ENCODE measurements around the gene ZNRF3. TPM values are rescaled to one million over a fixed set of nuclear protein-coding genes. Genes with fewer than 3 reads are reported as not detected.

Gene ZNRF3
- total and polyA plus RNA-seq, 2 experiments from 2014 or later = 11.1 to 32.2 TPM

DNA sequence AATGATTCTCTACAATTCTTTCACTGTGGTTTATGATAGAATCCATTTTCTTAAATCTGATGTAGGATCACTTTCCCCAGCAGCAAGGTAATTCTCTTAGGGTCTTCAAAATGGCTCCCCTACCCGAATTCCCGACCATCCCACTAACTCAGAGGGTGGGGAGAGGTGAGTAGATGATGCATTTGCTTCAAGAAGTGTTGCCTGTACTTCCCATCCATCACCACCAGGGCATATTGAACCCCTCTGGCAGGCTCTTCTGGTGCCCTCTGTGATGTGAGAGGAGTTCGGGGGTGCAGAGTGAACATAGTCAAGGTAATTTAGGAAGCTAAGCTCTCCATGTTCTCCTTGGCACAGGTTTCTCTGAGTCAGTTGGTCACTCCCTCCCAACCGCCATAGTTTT, 52.3 kb downstream of the ZNRF3 start:
- peaks cover 92% of the 10 kb centered on the region for H3K79me2 ChIP-seq (replicated peaks; ENCODE audit: insufficient read depth)
- peaks cover 37% of the 10 kb centered on the region for H3K4me1 ChIP-seq (ENCODE audit: insufficient read depth)

DNA sequence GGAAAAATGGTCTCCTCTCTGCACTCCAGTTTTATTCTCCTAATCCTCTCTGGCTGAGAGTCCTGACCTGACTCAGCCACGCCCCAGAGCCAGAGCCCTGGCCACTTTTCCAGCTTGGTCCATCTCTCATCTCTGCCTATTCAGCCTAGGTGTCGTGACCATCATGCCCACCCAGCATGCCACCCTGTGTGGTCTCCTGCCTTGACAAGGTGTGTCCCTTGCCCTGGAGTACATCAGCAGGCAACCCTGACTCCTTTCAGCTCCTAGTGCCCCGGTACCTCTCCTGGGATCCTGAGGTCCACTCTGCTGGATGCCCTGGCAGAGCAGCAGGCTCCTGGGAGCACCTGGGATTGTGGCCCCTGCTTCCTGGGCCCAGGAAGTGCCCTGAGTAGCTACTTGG, 52.8 kb downstream of the ZNRF3 start:
- Histone ChIP-seq H3K9me2 (ENCODE audit: insufficient read depth) (0 out of 2 replicates have a peak, but pooled peaks cover 2% of the 10 kb centered on the region), H3K79me2 (replicated peaks; ENCODE audit: insufficient read depth) (peaks cover 92% of the 10 kb centered on the region), H4K20me1 (replicated peaks; ENCODE audit: insufficient read depth) (peaks cover 40% of the 10 kb centered on the region), H2AFZ (no peak overlapping the region), H3K27ac (ENCODE audit: low read depth) (no peak overlapping the region), H3K4me1 (ENCODE audit: insufficient read depth) (peaks cover 40% of the 10 kb centered on the region), H3K4me3 (no peak overlapping the region), H3F3A (replicated peaks; ENCODE audit: low read depth) (no peaks in the 10 kb centered on the region), H3K4me2 (no peak overlapping the region), H3K27me3 (ENCODE audit: insufficient read depth) (no peaks in the 10 kb centered on the region), H3K36me3 (ENCODE audit: insufficient read depth) (no peaks in the 10 kb centered on the region)
- Mint-ChIP-seq H3K4me1 (peaks cover 61% of the 10 kb centered on the region), H3K36me3 (ENCODE audit: low read depth) (no peaks in the 10 kb centered on the region), H3K27me3 (ENCODE audit: insufficient read depth, low read depth, poor library complexity) (peaks cover 3% of the 10 kb centered on the region), H3K4me3 (no peak overlapping the region), H3K27ac (no peak overlapping the region), H3K9me3 (no peaks in the 10 kb centered on the region)
- ATAC-seq = no peak
- TF ChIP-seq CREB1 (CRISPR knock-in tag; IDR thresholded peaks at IDR 0.05; ENCODE audit: low read depth) (no peak), JUNB (IDR thresholded peaks at IDR 0.05; ENCODE audit: unreplicated experiment) (no peak)
- TF ChIP-seq, protein P1, sequence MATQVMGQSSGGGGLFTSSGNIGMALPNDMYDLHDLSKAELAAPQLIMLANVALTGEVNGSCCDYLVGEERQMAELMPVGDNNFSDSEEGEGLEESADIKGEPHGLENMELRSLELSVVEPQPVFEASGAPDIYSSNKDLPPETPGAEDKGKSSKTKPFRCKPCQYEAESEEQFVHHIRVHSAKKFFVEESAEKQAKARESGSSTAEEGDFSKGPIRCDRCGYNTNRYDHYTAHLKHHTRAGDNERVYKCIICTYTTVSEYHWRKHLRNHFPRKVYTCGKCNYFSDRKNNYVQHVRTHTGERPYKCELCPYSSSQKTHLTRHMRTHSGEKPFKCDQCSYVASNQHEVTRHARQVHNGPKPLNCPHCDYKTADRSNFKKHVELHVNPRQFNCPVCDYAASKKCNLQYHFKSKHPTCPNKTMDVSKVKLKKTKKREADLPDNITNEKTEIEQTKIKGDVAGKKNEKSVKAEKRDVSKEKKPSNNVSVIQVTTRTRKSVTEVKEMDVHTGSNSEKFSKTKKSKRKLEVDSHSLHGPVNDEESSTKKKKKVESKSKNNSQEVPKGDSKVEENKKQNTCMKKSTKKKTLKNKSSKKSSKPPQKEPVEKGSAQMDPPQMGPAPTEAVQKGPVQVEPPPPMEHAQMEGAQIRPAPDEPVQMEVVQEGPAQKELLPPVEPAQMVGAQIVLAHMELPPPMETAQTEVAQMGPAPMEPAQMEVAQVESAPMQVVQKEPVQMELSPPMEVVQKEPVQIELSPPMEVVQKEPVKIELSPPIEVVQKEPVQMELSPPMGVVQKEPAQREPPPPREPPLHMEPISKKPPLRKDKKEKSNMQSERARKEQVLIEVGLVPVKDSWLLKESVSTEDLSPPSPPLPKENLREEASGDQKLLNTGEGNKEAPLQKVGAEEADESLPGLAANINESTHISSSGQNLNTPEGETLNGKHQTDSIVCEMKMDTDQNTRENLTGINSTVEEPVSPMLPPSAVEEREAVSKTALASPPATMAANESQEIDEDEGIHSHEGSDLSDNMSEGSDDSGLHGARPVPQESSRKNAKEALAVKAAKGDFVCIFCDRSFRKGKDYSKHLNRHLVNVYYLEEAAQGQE (IDR thresholded peaks at IDR 0.05; ENCODE audit: unreplicated experiment) = no peak
- TF ChIP-seq, protein P2, sequence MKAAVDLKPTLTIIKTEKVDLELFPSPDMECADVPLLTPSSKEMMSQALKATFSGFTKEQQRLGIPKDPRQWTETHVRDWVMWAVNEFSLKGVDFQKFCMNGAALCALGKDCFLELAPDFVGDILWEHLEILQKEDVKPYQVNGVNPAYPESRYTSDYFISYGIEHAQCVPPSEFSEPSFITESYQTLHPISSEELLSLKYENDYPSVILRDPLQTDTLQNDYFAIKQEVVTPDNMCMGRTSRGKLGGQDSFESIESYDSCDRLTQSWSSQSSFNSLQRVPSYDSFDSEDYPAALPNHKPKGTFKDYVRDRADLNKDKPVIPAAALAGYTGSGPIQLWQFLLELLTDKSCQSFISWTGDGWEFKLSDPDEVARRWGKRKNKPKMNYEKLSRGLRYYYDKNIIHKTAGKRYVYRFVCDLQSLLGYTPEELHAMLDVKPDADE (IDR thresholded peaks at IDR 0.05) = no peak
- DNase-seq (ENCODE audit: low spot score) = no peak

More for the DNA sequence above, 52.3 kb downstream of the ZNRF3 start:
- Mint-ChIP-seq H3K27ac (no peak overlapping the region), H3K36me3 (ENCODE audit: low read depth) (no peaks in the 10 kb centered on the region), H3K27me3 (ENCODE audit: insufficient read depth, low read depth, poor library complexity) (peaks cover 3% of the 10 kb centered on the region), H3K9me3 (no peaks in the 10 kb centered on the region), H3K4me1 (peaks cover 58% of the 10 kb centered on the region), H3K4me3 (no peak overlapping the region)
- no peaks in the 10 kb centered on the region for H3K36me3 ChIP-seq (ENCODE audit: insufficient read depth)
- no peak overlapping the region for H2AFZ ChIP-seq
- H3K27ac ChIP-seq (ENCODE audit: low read depth) = no peak overlapping the region
- no peak overlapping the region for H3K4me3 ChIP-seq
- ATAC-seq (peak; percentile 61), DNase-seq (ENCODE audit: low spot score) (peak; percentile 74)
- H4K20me1 ChIP-seq (replicated peaks; ENCODE audit: insufficient read depth) = peaks cover 38% of the 10 kb centered on the region
- no peaks in the 10 kb centered on the region for H3K27me3 ChIP-seq (ENCODE audit: insufficient read depth)
- TF ChIP-seq JUNB (IDR thresholded peaks at IDR 0.05; ENCODE audit: unreplicated experiment) (no peak), EZH2 (IDR thresholded peaks at IDR 0.05; ENCODE audit: low read depth, unreplicated experiment) (no peak), ZNF114 (CRISPR knock-in tag; IDR thresholded peaks at IDR 0.05) (no peak)
- TF ChIP-seq, protein P3, sequence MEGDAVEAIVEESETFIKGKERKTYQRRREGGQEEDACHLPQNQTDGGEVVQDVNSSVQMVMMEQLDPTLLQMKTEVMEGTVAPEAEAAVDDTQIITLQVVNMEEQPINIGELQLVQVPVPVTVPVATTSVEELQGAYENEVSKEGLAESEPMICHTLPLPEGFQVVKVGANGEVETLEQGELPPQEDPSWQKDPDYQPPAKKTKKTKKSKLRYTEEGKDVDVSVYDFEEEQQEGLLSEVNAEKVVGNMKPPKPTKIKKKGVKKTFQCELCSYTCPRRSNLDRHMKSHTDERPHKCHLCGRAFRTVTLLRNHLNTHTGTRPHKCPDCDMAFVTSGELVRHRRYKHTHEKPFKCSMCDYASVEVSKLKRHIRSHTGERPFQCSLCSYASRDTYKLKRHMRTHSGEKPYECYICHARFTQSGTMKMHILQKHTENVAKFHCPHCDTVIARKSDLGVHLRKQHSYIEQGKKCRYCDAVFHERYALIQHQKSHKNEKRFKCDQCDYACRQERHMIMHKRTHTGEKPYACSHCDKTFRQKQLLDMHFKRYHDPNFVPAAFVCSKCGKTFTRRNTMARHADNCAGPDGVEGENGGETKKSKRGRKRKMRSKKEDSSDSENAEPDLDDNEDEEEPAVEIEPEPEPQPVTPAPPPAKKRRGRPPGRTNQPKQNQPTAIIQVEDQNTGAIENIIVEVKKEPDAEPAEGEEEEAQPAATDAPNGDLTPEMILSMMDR (conservative IDR thresholded peaks at IDR 0.05; ENCODE audit: low read depth in 2 of 2) = peak; percentile 49 to 58
- TF ChIP-seq, protein P2 (IDR thresholded peaks at IDR 0.05) = no peak
- no peak overlapping the region for H3K4me2 ChIP-seq
- H3F3A ChIP-seq (replicated peaks; ENCODE audit: low read depth) = no peaks in the 10 kb centered on the region
- H3K9me2 ChIP-seq (ENCODE audit: insufficient read depth) = 0 out of 2 replicates have a peak, but pooled peaks cover 2% of the 10 kb centered on the region
